Measurements from ENCODE around the gene KCNK3. TPM values are rescaled to one million over a fixed set of nuclear protein-coding genes. Genes with fewer than 3 reads are reported as not detected.
"Not testable (repeated sequence)": the region's sequence is repeated elsewhere in the genome, so short reads cannot be mapped to it uniquely, and the experiment has no call there.

Gene KCNK3
- total RNA-seq, 1 donor = not detected

GRCh38 chr2:26745609-26746327 lies 53.2 kb downstream of the KCNK3 start:
- TF ChIP-seq, protein P1, sequence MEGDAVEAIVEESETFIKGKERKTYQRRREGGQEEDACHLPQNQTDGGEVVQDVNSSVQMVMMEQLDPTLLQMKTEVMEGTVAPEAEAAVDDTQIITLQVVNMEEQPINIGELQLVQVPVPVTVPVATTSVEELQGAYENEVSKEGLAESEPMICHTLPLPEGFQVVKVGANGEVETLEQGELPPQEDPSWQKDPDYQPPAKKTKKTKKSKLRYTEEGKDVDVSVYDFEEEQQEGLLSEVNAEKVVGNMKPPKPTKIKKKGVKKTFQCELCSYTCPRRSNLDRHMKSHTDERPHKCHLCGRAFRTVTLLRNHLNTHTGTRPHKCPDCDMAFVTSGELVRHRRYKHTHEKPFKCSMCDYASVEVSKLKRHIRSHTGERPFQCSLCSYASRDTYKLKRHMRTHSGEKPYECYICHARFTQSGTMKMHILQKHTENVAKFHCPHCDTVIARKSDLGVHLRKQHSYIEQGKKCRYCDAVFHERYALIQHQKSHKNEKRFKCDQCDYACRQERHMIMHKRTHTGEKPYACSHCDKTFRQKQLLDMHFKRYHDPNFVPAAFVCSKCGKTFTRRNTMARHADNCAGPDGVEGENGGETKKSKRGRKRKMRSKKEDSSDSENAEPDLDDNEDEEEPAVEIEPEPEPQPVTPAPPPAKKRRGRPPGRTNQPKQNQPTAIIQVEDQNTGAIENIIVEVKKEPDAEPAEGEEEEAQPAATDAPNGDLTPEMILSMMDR (IDR thresholded peaks at IDR 0.05; ENCODE audit: extremely low read depth, low read depth, low read length) = peak; percentile 91
- Histone ChIP-seq H3K4me2 (ENCODE audit: insufficient read depth, low read length) (no peak overlapping the region), H3K4me1 (ENCODE audit: insufficient read depth, low read length) (no peaks in the 10 kb centered on the region), H3K27ac (ENCODE audit: low read depth, low read length) (no peak overlapping the region), H3K27me3 (ENCODE audit: insufficient read depth, low read length) (no peaks in the 10 kb centered on the region), H3K79me2 (ENCODE audit: insufficient read depth, low read length) (no peaks in the 10 kb centered on the region), H2AFZ (ENCODE audit: low read length) (no peak overlapping the region), H3K36me3 (ENCODE audit: insufficient read depth, low read length) (no peaks in the 10 kb centered on the region), H3K9me3 (ENCODE audit: low read depth, low read length) (no peaks in the 10 kb centered on the region), H4K20me1 (ENCODE audit: insufficient read depth, low read length) (no peaks in the 10 kb centered on the region), H3K4me3 (ENCODE audit: insufficient read depth, low read length) (no peak overlapping the region)
- peak; percentile 78 for DNase-seq (ENCODE audit: insufficient read length, low spot score, missing footprints)

DNA sequence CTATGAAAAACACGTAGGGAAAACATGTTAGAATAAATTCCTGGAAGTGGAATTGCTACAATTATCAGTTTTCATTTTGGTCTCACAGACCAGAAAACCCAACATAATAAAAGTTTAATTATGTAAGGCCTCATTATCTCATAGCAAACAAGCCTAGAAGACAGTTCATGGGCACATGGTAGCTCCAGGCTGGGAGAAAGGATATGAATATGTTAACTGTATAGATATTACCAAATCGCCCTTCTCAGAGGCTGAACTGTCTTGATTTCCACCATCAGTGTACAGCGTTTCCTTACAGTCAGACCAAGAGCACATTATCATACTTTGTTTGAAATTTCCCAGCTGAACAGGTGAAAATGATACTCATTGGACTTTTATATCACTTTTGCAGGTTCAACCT lies 54.4 kb downstream of the KCNK3 start:
- Histone ChIP-seq H3K4me1 (ENCODE audit: insufficient read depth, low read length) (no peaks in the 10 kb centered on the region), H3K9me3 (ENCODE audit: low read depth, low read length) (no peaks in the 10 kb centered on the region), H3K36me3 (ENCODE audit: insufficient read depth, low read length) (no peaks in the 10 kb centered on the region), H3K4me3 (ENCODE audit: insufficient read depth, low read length) (no peak overlapping the region), H4K20me1 (ENCODE audit: insufficient read depth, low read length) (no peaks in the 10 kb centered on the region), H3K27me3 (ENCODE audit: insufficient read depth, low read length) (no peaks in the 10 kb centered on the region), H3K79me2 (ENCODE audit: insufficient read depth, low read length) (no peaks in the 10 kb centered on the region), H3K27ac (ENCODE audit: low read depth, low read length) (no peak overlapping the region), H3K4me2 (ENCODE audit: insufficient read depth, low read length) (no peak overlapping the region), H2AFZ (ENCODE audit: low read length) (no peak overlapping the region)
- DNase-seq (ENCODE audit: insufficient read length, low spot score, missing footprints) = no peak
- TF ChIP-seq, protein P1 (IDR thresholded peaks at IDR 0.05; ENCODE audit: extremely low read depth, low read depth, low read length) = no peak

DNA sequence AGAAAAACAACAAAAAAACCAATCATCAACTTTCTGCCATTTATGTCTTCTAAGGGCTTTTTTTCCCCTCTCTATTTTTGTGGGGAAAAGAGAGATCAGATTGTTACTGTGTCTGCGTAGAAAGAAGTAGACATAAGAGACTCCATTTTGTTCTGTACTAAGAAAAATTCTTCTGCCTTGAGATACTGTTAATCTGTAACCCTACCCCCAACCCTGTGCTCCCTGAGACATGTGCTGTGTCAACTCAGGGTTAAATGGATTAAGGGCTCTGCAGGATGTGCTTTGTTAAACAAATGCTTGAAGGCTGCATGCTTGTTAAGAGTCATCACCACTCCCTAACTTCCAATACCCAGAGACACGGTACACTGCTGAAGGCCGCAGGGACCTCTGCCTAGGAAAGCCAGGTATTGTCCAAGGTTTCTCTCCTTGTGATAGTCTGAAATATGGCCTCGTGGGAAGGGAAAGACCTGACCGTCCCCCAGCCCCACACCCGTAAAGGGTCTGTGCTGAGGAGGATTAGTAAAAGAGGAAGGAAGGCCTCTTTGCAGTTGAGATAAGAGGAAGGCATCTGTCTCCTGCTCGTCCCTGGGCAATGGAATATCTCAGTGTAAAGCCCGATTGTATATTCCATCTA lies 57.4 kb downstream of the KCNK3 start:
- not testable (repeated sequence) for H3K9me3 ChIP-seq (ENCODE audit: low read depth, low read length); H3K79me2 ChIP-seq (ENCODE audit: insufficient read depth, low read length); H3K4me2 ChIP-seq (ENCODE audit: insufficient read depth, low read length); H4K20me1 ChIP-seq (ENCODE audit: insufficient read depth, low read length); H2AFZ ChIP-seq (ENCODE audit: low read length); H3K27ac ChIP-seq (ENCODE audit: low read depth, low read length); H3K36me3 ChIP-seq (ENCODE audit: insufficient read depth, low read length); DNase-seq (ENCODE audit: insufficient read length, low spot score, missing footprints); H3K27me3 ChIP-seq (ENCODE audit: insufficient read depth, low read length); H3K4me1 ChIP-seq (ENCODE audit: insufficient read depth, low read length); H3K4me3 ChIP-seq (ENCODE audit: insufficient read depth, low read length)

DNA sequence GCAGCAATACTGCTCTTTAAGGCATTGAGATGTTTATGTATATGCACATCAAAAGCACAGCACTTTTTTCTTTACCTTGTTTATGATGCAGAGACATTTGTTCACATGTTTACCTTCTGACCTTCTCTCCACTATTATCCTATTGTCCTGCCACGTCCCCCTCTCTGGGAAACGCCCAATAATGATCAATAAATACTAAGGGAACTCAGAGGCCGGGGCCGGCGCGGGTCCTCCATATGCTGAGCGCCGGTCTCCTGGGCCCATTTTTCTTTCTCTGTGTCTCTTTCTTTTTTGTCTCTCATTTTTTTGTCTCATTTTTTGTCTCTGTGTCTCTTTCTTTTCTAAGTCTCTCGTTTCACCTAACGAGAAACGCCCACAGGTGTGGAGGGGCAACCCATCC lies 57.9 kb downstream of the KCNK3 start:
- H3K27ac ChIP-seq (ENCODE audit: low read depth, low read length); H2AFZ ChIP-seq (ENCODE audit: low read length); H3K79me2 ChIP-seq (ENCODE audit: insufficient read depth, low read length); H3K36me3 ChIP-seq (ENCODE audit: insufficient read depth, low read length); H3K4me1 ChIP-seq (ENCODE audit: insufficient read depth, low read length); H3K4me3 ChIP-seq (ENCODE audit: insufficient read depth, low read length); H4K20me1 ChIP-seq (ENCODE audit: insufficient read depth, low read length); H3K4me2 ChIP-seq (ENCODE audit: insufficient read depth, low read length); H3K9me3 ChIP-seq (ENCODE audit: low read depth, low read length); H3K27me3 ChIP-seq (ENCODE audit: insufficient read depth, low read length); DNase-seq (ENCODE audit: insufficient read length, low spot score, missing footprints): not testable (repeated sequence)

GRCh38 chr2:26752656-26753055 lies 60.1 kb downstream of the KCNK3 start:
- Histone ChIP-seq H3K4me1 (ENCODE audit: insufficient read depth, low read length) (peaks cover 8% of the 10 kb centered on the region), H3K9me3 (ENCODE audit: low read depth, low read length) (no peaks in the 10 kb centered on the region), H3K27me3 (ENCODE audit: insufficient read depth, low read length) (no peaks in the 10 kb centered on the region), H3K27ac (ENCODE audit: low read depth, low read length) (no peak overlapping the region), H3K4me2 (ENCODE audit: insufficient read depth, low read length) (no peak overlapping the region), H2AFZ (ENCODE audit: low read length) (no peak overlapping the region), H4K20me1 (ENCODE audit: insufficient read depth, low read length) (no peaks in the 10 kb centered on the region), H3K36me3 (ENCODE audit: insufficient read depth, low read length) (no peaks in the 10 kb centered on the region), H3K4me3 (ENCODE audit: insufficient read depth, low read length) (no peak overlapping the region), H3K79me2 (ENCODE audit: insufficient read depth, low read length) (no peaks in the 10 kb centered on the region)
- TF ChIP-seq, protein P1 (IDR thresholded peaks at IDR 0.05; ENCODE audit: extremely low read depth, low read depth, low read length) = no peak
- DNase-seq (ENCODE audit: insufficient read length, low spot score, missing footprints) = no peak
